ENCODE results near the gene DNAAF8.

Gene DNAAF8

DNA sequence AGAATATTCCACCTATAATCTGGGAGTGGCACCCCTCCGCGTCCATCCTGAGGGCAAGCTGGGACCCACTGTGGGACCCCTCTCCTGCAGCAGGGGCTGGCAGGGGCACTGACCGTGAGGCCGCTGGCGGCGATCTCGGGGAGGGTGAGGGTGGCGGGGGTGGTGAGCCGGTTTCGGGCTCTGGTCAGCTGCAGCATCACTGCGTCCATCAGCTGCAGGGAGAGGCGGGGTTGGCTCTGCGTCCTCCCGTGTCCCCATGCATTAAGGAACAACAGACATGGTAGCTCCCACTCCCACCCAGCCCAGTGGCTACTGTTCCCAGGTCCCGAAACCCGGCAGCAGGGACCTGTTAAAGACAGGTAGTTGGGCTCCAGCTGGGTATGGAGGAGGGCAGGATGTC is 64.1 kb downstream of the DNAAF8 start:
- no peak for DNase-seq (ENCODE audit: low read depth)
- no peak overlapping the region for H3K4me3 ChIP-seq (ENCODE audit: low read length)
- TF ChIP-seq, protein P1, sequence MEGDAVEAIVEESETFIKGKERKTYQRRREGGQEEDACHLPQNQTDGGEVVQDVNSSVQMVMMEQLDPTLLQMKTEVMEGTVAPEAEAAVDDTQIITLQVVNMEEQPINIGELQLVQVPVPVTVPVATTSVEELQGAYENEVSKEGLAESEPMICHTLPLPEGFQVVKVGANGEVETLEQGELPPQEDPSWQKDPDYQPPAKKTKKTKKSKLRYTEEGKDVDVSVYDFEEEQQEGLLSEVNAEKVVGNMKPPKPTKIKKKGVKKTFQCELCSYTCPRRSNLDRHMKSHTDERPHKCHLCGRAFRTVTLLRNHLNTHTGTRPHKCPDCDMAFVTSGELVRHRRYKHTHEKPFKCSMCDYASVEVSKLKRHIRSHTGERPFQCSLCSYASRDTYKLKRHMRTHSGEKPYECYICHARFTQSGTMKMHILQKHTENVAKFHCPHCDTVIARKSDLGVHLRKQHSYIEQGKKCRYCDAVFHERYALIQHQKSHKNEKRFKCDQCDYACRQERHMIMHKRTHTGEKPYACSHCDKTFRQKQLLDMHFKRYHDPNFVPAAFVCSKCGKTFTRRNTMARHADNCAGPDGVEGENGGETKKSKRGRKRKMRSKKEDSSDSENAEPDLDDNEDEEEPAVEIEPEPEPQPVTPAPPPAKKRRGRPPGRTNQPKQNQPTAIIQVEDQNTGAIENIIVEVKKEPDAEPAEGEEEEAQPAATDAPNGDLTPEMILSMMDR (conservative IDR thresholded peaks at IDR 0.05; ENCODE audit: low read length): no peak
